CD4-positive, alpha-beta T cell (primary cell): ENCODE data around the gene SRPK2. TPM values are rescaled to one million over a fixed set of nuclear protein-coding genes. Genes with fewer than 3 reads are reported as not detected.

Source experiments
- ATAC-seq: fragments of 200-7000 bp; cut with Tn5 transposase; one replicate; pipeline ENCODE4 v1.10.0; 2022; ENCODE audit warnings: mild to moderate bottlenecking; ENCODE audit not compliant: poor library complexity
- CTCF ChIA-PET: fragments of 350-600 bp; sonication (Branson Sonifier 250); formaldehyde crosslinking; loops from one replicate; lab custom pipeline; 2021; ENCODE audit warnings: antibody characterized with exemption, inconsistent platforms; lab: Charles Lee
- POLR2A ChIA-PET: fragments of 350-600 bp; sonication (Branson Sonifier 250); formaldehyde crosslinking; loops from one replicate; lab custom pipeline; 2021; ENCODE audit warnings: antibody characterized with exemption, inconsistent platforms; lab: Charles Lee
- DNase-seq, 14 experiments: peaks; one replicate each; pipeline ENCODE4 v3.0.0-alpha.2; 2013 to 2020; ENCODE audit warnings: mixed read lengths in 2 of 14
- H3K27ac ChIP-seq, 2 donors: one replicate each; pipeline versions ENCODE4 v1.5.1 to v1.7.0; 2013; ENCODE audit warnings: low read length in 2 of 2, low read depth in 1 of 2, mild to moderate bottlenecking in 1 of 2
- H3K27me3 ChIP-seq, 2 experiments: 1 replicate in 1 of 2; 2 replicates in 1 of 2; pipeline versions ENCODE4 v1.6.1 to v1.7.0; 2013; ENCODE audit warnings: low read length in 2 of 2, control low read depth in 1 of 2, mild to moderate bottlenecking in 1 of 2, moderate library complexity in 1 of 2; ENCODE audit not compliant: insufficient read depth in 2 of 2, control insufficient read depth in 1 of 2
- H3K36me3 ChIP-seq: one replicate; pipeline ENCODE4 v1.6.1; 2013; ENCODE audit warnings: low read length, control low read depth; ENCODE audit not compliant: insufficient read depth
- H3K4me1 ChIP-seq: one replicate; pipeline ENCODE4 v1.6.1; 2013; ENCODE audit warnings: low read length, control low read depth; ENCODE audit not compliant: insufficient read depth
- H3K4me3 ChIP-seq: one replicate; pipeline ENCODE4 v1.5.1; 2013; ENCODE audit warnings: mild to moderate bottlenecking, low read length, moderate library complexity
- H3K9me3 ChIP-seq, 2 experiments: 1 replicate in 1 of 2; 2 replicates in 1 of 2; pipeline versions ENCODE4 v1.6.1 to v1.7.0; 2013; ENCODE audit warnings: low read length in 2 of 2, mild to moderate bottlenecking in 2 of 2, control low read depth in 1 of 2, moderate library complexity in 1 of 2; ENCODE audit not compliant: control insufficient read depth in 1 of 2, insufficient read depth in 1 of 2
- H3K27ac Mint-ChIP-seq: one replicate; pipeline ENCODE4 v1.8.0; 2020; ENCODE audit warnings: mixed read lengths
- H3K27me3 Mint-ChIP-seq: one replicate; pipeline ENCODE4 v1.8.0; 2021; ENCODE audit warnings: mixed read lengths
- H3K36me3 Mint-ChIP-seq: one replicate; pipeline ENCODE4 v1.8.0; 2021; ENCODE audit warnings: low read depth, mixed read lengths
- H3K4me1 Mint-ChIP-seq: one replicate; pipeline ENCODE4 v1.8.0; 2021; ENCODE audit warnings: low read depth, mixed read lengths
- H3K4me3 Mint-ChIP-seq: one replicate; pipeline ENCODE4 v1.8.0; 2020; ENCODE audit warnings: mild to moderate bottlenecking, mixed read lengths
- H3K9me3 Mint-ChIP-seq: one replicate; pipeline ENCODE4 v1.8.0; 2020; ENCODE audit warnings: mixed read lengths
- CTCF ChIP-seq: fragments of 200-600 bp; IDR thresholded peaks from one replicate; pipeline ENCODE4 v1.8.0; 2022; ENCODE audit warnings: antibody characterized with exemption, mild to moderate bottlenecking
- intact Hi-C, 2 experiments: fragments of 100-400 bp; cut with DNase I in 1 of 2; cut with micrococcal nuclease in 1 of 2; formaldehyde crosslinking; loops; one replicate each; pipeline versions ENCODE4 v1.15.1 to v1.9.0; 2023 to 2025; cut with DNase I, micrococcal nuclease
- total RNA-seq, 174 experiments: library from RNA in 2 of 174; stranded (reverse) in 2 of 174; gene quantifications; one replicate each; pipeline ENCODE4 v1.2.3 and lab custom pipeline; 2021 to 2026

SRPK2 gene
- total RNA-seq, 2 experiments from 2014 or later = 39.9 to 40.9 TPM

GRCh38 chr7:105067691-105068090, 321.0 kb downstream of the SRPK2 start:
- Histone ChIP-seq H3K27ac (no peak overlapping the region), H3K36me3 (peaks cover 96% of the 10 kb centered on the region), H3K9me3 (no peaks in the 10 kb centered on the region), H3K27me3 (no peaks in the 10 kb centered on the region), H3K4me3 (no peak overlapping the region), H3K4me1 (peaks cover 4% of the 10 kb centered on the region)
- peak overlapping the region; percentile 34 for H3K27ac Mint-ChIP-seq
- peaks cover 94% of the 10 kb centered on the region for H3K36me3 Mint-ChIP-seq
- DNase-seq = no peak
- H3K4me3 Mint-ChIP-seq = no peak overlapping the region
- no peak for ATAC-seq
- no peaks in the 10 kb centered on the region for H3K27me3 Mint-ChIP-seq
- TF ChIP-seq CTCF = no peak
- intact Hi-C loops = no loop called here
- POLR2A ChIA-PET = interaction anchor here (0.8 to 1.0 kb wide), 2 partner anchors 55 to 84 kb away, joined by 3 read pairs; no protein-coding TSS in a partner anchor
- no peaks in the 10 kb centered on the region for H3K9me3 Mint-ChIP-seq
- H3K4me1 Mint-ChIP-seq = peaks cover 53% of the 10 kb centered on the region
- CTCF ChIA-PET = interaction anchor here (1.2 kb wide), 1 partner anchor 87 kb away, joined by 3 read pairs; no protein-coding TSS in a partner anchor

Other genes starting within 250 kb of the SRPK2 start
- 1 to 10 TPM; 2.7 TPM for gene PUS7, start 133.3 kb upstream of the SRPK2 start, total RNA-seq
- 10 to 100 TPM; 38.0 to 39.5 TPM for gene RINT1, start 143.3 kb upstream of the SRPK2 start, total RNA-seq
- gene EFCAB10, start 192.6 kb upstream of the SRPK2 start, total RNA-seq = 1 to 10 TPM in 1 of 2 experiments, under 1 TPM in 1; 0.78 to 1.1 TPM